Measurements from ENCODE around the gene KCNQ5.
"Not testable (repeated sequence)": the region's sequence is repeated elsewhere in the genome, so short reads cannot be mapped to it uniquely, and the experiment has no call there.

Gene KCNQ5

DNA sequence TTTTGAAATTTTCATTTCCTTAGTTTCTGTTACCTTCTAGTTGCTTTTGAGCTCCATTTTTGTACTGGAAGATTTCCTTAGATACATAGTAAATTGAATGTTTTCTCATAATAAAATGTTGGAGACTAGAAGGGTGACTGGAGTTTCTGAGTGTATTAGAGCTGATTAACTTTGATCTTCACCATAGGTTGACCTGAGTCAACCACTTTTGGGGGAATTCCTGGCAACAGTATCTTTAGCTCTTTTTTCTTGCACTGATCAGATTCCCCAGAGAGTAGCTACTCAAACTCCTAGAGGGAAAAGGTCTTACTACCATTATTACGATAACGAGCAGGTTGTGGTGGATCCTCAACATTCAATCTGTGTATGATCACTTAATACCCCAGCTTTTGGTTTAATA is 530.7 kb downstream of the KCNQ5 start:
- DNase-seq: no peak

DNA sequence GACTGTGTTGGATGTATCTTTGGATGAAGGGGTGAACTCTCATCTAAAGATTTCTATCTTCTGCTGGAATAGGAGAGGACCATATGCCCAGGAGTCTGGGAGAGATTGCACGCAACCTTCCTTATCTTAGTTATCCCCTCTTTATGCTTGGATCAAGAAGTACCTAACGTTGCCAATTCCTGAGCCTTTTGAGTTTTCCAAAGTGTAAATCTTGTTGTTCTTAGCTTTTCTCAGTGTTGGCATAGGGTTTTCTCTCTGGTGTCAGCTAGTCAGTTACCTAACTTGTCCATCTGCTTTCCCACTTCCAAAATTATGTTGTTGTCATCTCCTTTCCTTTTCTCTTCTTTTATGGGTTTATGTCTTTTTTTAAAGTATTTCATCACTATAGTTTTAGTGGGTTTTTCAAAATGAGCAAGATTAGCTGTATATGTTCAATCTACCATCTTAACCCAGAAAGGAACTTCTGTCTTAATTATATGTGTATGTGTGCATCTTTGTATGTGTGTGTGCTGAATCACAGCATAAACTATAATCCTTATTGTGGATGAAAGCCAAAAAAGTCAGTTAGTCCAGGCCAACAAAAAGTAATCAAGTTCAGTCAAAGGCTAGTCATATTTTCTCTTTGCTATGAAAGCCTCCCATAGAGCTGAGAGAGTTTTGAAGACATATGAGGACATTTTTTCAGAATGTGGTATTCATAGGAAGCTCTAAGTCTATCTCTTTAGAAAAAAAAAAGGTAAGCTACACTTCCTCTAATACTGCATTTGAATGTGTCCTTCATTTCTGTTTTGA is 531.3 kb downstream of the KCNQ5 start:
- DNase-seq: no peak

DNA sequence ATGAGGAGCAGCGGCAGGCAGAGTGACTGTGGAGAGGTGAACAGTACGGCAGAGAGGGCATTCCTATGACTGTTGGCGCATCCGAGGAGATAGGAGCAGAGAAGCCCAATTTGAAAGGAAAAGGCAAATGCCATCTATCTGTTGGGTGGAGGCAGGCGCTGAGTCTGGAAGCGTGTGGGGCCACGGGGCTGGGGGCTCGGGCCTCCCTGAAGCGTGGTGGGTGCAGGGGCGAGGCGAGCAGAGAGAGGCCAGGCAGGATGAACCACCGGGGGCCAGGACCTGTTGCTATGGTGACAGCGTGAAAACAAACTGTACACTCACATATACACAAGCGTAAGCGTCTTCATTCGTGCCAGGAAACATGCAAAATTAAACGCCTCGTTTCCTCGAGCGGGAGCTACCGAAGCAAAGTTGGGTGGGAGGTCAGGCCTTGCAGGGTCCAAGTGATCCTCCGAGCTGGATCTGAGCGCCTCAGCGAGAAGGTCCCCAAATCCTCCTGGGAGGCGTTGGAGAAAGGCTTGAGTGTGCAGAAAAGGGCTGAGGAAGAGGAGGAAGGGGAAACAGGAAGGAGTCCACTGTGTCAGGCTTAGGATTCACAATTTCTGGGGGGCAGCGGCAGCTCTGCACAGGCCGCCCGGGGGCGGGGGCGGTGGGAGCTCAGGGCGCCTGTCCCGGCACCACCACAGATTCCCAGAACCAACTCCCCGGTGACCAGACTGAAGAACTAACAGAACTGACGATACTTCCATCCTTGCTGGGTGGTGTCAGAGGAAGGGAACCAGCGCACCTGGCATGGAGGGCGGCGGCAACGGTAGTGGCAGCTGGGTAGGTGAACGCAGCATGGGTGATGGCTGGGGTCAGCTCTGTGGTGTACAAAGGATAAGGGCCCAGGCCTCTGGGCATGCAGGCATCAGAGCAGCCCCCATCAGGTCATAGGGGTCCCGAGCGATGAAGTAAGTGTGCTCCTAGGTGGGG is 535.2 kb downstream of the KCNQ5 start:
- DNase-seq: no peak

- DNase-seq: no peak
Observed at GRCh38 chr6:73157870-73158269, 536.0 kb downstream of the KCNQ5 start.

GRCh38 chr6:73169111-73169510 is 547.2 kb downstream of the KCNQ5 start:
- DNase-seq: no peak

DNA sequence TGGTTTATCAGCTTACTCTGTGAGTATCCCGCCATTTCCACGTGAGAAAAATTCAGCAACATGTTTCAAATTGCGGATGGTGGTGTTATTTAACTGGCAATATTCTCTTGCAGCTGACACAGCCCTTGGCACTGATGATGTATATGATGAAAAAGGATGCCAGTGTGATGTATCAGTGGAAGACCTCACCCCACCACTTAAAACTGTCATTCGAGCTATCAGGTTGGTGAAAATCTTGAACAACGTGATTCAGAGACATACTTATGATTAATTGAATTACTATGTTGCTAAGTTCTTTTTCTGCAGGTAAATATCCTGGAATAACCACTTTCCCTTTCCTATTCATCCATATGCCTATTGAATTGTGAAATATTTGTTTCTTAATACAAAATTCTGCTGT is 547.8 kb downstream of the KCNQ5 start:
- DNase-seq: no peak

- DNase-seq: no peak
Observed at GRCh38 chr6:73174646-73175045, 552.8 kb downstream of the KCNQ5 start.

DNA sequence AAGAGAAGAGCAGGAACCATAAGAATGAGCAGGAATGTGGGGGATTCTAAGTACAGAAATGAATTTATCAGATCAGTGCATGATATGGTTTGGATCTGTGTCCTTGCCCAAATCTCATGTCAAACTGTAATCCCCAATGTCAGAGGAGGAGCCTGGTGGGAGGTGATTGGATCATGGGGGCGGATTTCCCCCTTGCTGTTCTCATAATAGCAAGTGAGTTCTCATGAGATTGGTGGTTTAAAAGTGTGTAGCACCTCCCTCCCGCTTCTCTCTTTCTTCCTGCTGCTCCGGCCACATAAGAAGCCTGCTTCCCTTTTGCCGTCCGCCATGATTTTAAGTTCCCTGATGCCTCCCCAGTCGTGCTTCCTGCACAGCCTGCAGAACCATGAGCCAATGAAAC is 554.2 kb downstream of the KCNQ5 start:
- DNase-seq: no peak

- DNase-seq: no peak
Observed at GRCh38 chr6:73177221-73177944, 555.5 kb downstream of the KCNQ5 start.

DNA sequence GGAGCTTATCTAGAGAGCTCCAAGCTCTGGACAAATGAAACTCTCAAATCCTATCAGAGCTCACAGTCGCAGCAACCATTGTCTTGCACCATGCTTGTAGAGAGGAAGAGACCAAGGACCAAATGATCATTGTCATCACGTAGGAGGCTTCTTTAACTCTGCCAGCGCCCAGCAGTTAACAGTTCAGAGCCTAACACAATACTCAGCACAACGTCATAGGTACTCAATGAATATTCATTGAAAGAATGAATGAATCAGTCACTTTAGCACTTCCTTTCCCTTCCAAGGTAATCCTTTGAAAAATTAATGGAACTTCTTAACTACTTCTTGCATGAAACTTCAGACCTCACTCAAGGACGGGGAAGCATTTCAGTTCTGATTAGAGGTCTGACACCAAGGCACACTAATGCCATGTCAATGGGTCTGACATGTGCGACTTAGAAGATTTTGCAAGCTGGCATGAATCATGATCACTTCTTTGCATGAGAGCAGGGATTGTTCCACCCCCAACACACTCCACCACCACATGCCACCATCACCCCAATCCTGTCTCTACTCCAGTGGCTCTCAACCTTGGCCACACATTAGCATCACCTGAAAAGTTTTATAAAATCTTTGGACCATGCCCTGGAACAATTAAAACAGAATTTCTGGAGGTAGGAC is 558.3 kb downstream of the KCNQ5 start:
- no peak for DNase-seq

GRCh38 chr6:73180763-73181619 is 559.1 kb downstream of the KCNQ5 start:
- DNase-seq: peak; percentile 65

DNA sequence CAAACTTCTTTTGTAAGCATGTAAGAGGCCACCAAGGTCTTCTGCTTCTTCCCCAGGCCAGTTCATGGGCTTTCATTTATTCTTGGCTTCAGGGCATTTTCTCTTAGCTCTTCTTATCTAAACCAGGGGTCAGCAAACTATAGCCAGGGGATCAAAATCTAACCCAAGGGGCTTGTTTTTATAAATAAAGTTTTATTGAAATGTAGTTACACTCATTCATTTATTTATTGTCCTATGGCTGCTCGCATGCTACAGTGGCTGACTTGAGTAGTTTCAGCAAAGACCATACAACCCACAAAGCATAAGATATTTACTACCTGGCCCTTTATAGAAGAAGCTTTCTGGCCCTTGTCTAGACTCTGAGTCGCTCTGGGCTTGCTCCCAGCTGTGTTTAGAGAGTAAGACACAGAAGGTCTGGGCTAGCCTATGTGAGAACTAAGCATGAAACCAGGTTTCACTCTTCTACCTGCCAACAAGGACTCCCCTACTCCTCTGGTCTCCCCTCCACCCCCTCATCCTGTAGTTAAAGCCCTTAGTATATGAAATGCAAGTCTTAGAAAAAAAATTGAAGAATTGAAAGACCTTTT is 560.2 kb downstream of the KCNQ5 start:
- no peak for DNase-seq

- DNase-seq: not testable (repeated sequence)
Observed at GRCh38 chr6:73193302-73193701, 571.4 kb downstream of the KCNQ5 start.

DNA sequence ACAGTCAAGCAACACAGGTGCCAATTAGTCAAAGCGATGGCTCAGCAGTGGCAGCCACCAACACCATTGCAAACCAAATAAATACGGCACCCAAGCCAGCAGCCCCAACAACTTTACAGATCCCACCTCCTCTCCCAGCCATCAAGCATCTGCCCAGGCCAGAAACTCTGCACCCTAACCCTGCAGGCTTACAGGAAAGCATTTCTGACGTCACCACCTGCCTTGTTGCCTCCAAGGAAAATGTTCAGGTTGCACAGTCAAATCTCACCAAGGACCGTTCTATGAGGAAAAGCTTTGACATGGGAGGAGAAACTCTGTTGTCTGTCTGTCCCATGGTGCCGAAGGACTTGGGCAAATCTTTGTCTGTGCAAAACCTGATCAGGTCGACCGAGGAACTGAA is 572.9 kb downstream of the KCNQ5 start:
- DNase-seq: no peak

- no peak for DNase-seq
Observed at GRCh38 chr6:73200247-73200646, 578.4 kb downstream of the KCNQ5 start.

DNA sequence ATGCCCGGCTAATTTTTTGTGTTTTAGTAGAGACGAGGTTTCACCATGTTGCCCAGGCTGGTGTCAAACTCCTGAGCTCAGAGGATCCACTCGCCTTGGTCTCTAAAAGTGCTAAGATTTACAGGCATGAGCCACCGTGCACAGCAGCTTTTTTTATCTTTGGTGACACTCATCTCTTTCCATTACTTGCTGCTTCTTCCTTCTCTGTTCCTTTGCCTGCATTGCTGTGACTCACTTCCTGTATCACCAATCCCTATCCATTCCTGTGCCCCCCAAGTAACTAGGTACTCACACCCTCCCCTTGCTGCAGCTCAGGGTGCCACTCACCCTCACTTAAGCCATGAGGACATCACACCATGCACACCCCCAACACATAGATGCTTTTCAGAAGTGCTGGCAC is 578.9 kb downstream of the KCNQ5 start:
- DNase-seq: no peak

GRCh38 chr6:73203098-73203497 is 581.2 kb downstream of the KCNQ5 start:
- DNase-seq: no peak

DNA sequence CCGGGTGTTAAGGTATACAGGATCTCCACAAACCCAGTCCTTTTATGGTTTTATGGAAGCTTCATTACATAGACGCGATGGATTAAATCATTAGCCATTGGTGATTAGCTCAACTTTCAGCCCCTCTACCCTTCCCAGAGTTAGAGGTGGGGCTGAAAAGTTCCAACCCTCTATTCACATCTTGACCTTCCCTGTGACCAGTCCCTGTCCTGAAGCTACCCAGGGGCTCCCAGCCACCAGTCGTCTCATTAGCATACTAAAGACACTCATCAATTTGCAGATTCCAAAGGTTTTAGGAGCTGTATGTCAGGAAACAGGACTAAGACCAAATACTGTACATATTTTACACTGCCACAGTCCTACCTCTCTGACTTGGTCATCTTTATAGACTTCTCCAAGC is 582.4 kb downstream of the KCNQ5 start:
- no peak for DNase-seq

- no peak for DNase-seq
Observed at GRCh38 chr6:73207221-73207837, 585.5 kb downstream of the KCNQ5 start.

DNA sequence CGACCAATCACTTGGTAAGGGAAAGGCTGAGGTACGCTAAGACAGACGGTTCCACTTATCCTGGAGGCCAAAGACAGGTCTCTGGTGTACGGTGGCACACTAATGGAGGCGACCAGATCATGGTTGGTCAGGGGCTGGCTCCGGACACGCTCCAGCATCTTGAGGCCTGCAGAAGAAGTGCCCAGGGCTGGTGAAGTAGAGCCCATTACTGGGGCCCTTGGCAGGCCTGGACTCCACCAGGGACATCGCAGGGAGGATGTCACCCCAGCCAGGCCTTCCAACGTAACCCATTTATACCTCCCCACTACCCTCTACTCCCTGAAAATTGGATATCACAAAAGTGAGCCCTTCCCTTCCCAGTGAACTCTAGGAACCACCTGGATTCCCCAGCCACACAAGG is 587.3 kb downstream of the KCNQ5 start:
- no peak for DNase-seq

- DNase-seq: no peak
Observed at GRCh38 chr6:73216859-73217258, 595.0 kb downstream of the KCNQ5 start.
